SK-N-SH treated with all-trans-retinoic acid at 6 μM for 48 hours (cell line): ENCODE measurements around the gene TPRKB.

Experiments used
- ATAC-seq: fragments of 200-7000 bp; cut with Tn5 transposase; 3 replicates; pipeline ENCODE4 v1.9.1; 2020; ENCODE audit warnings: mild to moderate bottlenecking, moderate library complexity
- ARNTL ChIP-seq: fragments of 450-650 bp; formaldehyde crosslinking; IDR thresholded peaks from 2 replicates; pipeline ENCODE4 v1.5.0; 2020; ENCODE audit warnings: low read depth, mild to moderate bottlenecking, moderate library complexity, borderline replicate concordance
- BACH2 ChIP-seq: fragments of 250-450 bp; sonication (Bioruptor Pico); IDR thresholded peaks from 2 replicates; pipeline ENCODE4 v1.9.0; 2021; ENCODE audit warnings: mild to moderate bottlenecking, borderline replicate concordance
- CSDC2 ChIP-seq: fragments of 250-450 bp; sonication (Bioruptor Pico); IDR thresholded peaks from 2 replicates; pipeline ENCODE4 v1.5.0; 2020; ENCODE audit warnings: mild to moderate bottlenecking, moderate library complexity
- ESRRG ChIP-seq: fragments of 250-450 bp; sonication (Bioruptor Pico); IDR thresholded peaks from 2 replicates; pipeline ENCODE4 v1.6.1; 2021; ENCODE audit warnings: mild to moderate bottlenecking
- GLIS3 ChIP-seq: fragments of 250-450 bp; sonication (Bioruptor Pico); IDR thresholded peaks from 2 replicates; pipeline ENCODE4 v1.5.0; 2020; ENCODE audit warnings: mild to moderate bottlenecking, moderate library complexity
- ISL1 ChIP-seq: fragments of 250-450 bp; sonication (Bioruptor Pico); IDR thresholded peaks from 2 replicates; pipeline ENCODE4 v2.1.2; 2022; ENCODE audit warnings: mild to moderate bottlenecking, moderate library complexity
- OSR1 ChIP-seq: fragments of 250-450 bp; sonication (Bioruptor Pico); IDR thresholded peaks from 2 replicates; pipeline ENCODE4 v1.8.0; 2022; ENCODE audit warnings: moderate library complexity, mild to moderate bottlenecking, inconsistent platforms
- PPARA ChIP-seq: fragments of 250-450 bp; sonication (Bioruptor Pico); IDR thresholded peaks from 2 replicates; pipeline ENCODE4 v1.5.0; 2020; ENCODE audit warnings: mild to moderate bottlenecking, borderline replicate concordance
- RARB ChIP-seq: fragments of 250-450 bp; sonication (Bioruptor Pico); IDR thresholded peaks from 2 replicates; pipeline ENCODE4 v1.8.0; 2021; ENCODE audit warnings: mild to moderate bottlenecking, moderate library complexity
- TCF4 ChIP-seq: fragments of 250-450 bp; sonication (Bioruptor Pico); IDR thresholded peaks from 2 replicates; pipeline ENCODE4 v1.8.0; 2021; ENCODE audit warnings: mild to moderate bottlenecking, moderate library complexity, borderline replicate concordance
- TOX ChIP-seq: fragments of 250-450 bp; sonication (Bioruptor Pico); IDR thresholded peaks from 2 replicates; pipeline ENCODE4 v1.8.0; 2021; ENCODE audit warnings: mild to moderate bottlenecking, moderate library complexity, borderline replicate concordance
- ZC3H10 ChIP-seq: fragments of 250-450 bp; sonication (Bioruptor Pico); IDR thresholded peaks from 2 replicates; pipeline ENCODE4 v1.5.1; 2021; ENCODE audit warnings: mild to moderate bottlenecking, moderate library complexity
- ZFP30 ChIP-seq: fragments of 450-650 bp; formaldehyde crosslinking; IDR thresholded peaks from 2 replicates; pipeline ENCODE4 v1.5.0; 2022; ENCODE audit warnings: mild to moderate bottlenecking, moderate library complexity
- ZNF565 ChIP-seq: fragments of 450-650 bp; formaldehyde crosslinking; conservative IDR thresholded peaks from 2 replicates; pipeline ENCODE4 v1.5.0; 2020; ENCODE audit warnings: low read depth, mild to moderate bottlenecking, moderate library complexity
- ZNF70 ChIP-seq: fragments of 450-650 bp; formaldehyde crosslinking; IDR thresholded peaks from 2 replicates; pipeline ENCODE4 v1.5.0; 2020; ENCODE audit warnings: mild to moderate bottlenecking, moderate library complexity
- ZNF8 ChIP-seq: fragments of 450-650 bp; formaldehyde crosslinking; IDR thresholded peaks from 2 replicates; pipeline ENCODE4 v1.5.0; 2020; ENCODE audit warnings: mild to moderate bottlenecking, moderate library complexity
- TF ChIP-seq, protein P1 (sequence below): fragments of 250-450 bp; sonication (Bioruptor Pico); IDR thresholded peaks from 2 replicates; pipeline ENCODE4 v1.8.0; 2020; ENCODE audit warnings: mild to moderate bottlenecking, moderate library complexity, borderline replicate concordance
- TF ChIP-seq, protein P2 (sequence below): fragments of 250-450 bp; sonication (Bioruptor Pico); IDR thresholded peaks from 2 replicates; pipeline ENCODE4 v1.5.1; 2021; ENCODE audit warnings: mild to moderate bottlenecking, moderate library complexity
- TF ChIP-seq, protein P3 (sequence below): fragments of 250-450 bp; sonication (Bioruptor Pico); IDR thresholded peaks from 2 replicates; pipeline ENCODE4 v1.5.0; 2020; ENCODE audit warnings: mild to moderate bottlenecking, moderate library complexity
- TF ChIP-seq, protein P4 (sequence below): fragments of 250-450 bp; sonication (Bioruptor Pico); IDR thresholded peaks from 2 replicates; pipeline ENCODE4 v1.5.1; 2020; ENCODE audit warnings: low read depth, mild to moderate bottlenecking, moderate library complexity

The TPRKB gene

DNA sequence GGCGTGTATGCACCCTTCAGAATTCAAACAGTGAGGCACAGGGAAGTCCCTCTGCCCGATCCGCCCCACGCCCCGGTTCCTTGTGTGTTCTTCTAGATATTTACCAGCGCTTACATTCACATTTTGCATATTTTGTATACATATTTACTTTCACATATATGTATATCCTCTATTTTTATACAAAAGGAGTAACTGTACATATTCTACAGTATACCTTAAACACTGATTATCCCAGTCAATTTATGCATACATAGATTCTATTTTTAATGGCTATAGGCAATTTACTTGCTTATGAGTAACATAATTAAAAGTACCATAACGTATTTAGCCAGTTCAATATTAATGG lies 43.1 kb upstream of the TPRKB start (continued):
- TF ChIP-seq, protein P1, sequence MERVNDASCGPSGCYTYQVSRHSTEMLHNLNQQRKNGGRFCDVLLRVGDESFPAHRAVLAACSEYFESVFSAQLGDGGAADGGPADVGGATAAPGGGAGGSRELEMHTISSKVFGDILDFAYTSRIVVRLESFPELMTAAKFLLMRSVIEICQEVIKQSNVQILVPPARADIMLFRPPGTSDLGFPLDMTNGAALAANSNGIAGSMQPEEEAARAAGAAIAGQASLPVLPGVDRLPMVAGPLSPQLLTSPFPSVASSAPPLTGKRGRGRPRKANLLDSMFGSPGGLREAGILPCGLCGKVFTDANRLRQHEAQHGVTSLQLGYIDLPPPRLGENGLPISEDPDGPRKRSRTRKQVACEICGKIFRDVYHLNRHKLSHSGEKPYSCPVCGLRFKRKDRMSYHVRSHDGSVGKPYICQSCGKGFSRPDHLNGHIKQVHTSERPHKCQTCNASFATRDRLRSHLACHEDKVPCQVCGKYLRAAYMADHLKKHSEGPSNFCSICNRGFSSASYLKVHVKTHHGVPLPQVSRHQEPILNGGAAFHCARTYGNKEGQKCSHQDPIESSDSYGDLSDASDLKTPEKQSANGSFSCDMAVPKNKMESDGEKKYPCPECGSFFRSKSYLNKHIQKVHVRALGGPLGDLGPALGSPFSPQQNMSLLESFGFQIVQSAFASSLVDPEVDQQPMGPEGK: no peak
- TF ChIP-seq ESRRG (CRISPR knock-in tag) (no peak), RARB (CRISPR knock-in tag) (no peak), GLIS3 (CRISPR knock-in tag) (no peak), OSR1 (CRISPR knock-in tag) (no peak), ZNF70 (CRISPR knock-in tag) (no peak)
- TF ChIP-seq, protein P2, sequence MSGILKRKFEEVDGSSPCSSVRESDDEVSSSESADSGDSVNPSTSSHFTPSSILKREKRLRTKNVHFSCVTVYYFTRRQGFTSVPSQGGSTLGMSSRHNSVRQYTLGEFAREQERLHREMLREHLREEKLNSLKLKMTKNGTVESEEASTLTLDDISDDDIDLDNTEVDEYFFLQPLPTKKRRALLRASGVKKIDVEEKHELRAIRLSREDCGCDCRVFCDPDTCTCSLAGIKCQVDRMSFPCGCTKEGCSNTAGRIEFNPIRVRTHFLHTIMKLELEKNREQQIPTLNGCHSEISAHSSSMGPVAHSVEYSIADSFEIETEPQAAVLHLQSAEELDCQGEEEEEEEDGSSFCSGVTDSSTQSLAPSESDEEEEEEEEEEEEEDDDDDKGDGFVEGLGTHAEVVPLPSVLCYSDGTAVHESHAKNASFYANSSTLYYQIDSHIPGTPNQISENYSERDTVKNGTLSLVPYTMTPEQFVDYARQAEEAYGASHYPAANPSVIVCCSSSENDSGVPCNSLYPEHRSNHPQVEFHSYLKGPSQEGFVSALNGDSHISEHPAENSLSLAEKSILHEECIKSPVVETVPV (CRISPR knock-in tag): no peak

DNA sequence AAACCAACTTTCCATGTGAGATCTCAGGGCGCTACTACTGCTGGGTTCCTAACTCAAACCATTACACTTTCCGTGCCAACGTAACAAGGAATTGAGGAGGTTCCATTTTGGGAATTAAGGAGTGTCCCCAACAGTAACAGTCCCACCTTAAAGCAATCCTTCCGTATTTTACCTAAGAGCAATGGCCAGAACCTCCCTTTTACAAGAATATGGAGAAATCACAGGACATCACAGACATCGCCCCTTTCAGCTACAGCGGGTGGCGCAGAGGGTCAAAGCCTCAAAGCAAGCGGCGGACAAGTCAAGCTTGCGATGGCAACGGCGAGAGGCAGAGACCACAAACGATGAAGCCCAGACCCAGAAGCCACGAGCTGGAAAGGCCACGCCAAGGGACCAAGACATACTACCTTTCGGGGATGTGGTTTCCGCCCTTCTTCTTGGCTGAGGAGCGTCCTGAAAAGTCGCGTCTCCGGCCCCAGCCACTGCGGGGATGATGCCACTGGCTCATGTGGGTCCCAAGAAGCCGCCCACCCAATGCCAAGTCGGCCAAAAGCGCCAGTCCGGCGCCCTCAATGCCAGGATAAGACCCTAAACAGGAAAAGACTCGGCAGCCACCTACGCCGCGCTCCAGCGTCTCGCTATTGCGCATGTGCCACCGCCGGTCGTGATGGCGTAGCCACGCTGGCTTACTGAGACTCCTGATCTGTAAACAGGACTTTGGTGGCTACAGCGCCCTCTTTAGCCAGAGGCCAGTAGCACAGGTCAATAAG lies 42.5 kb upstream of the TPRKB start, which contains the start of gene DUSP11:
Gene DUSP11, minus strand, starts transcription at position 637 of the 770 bp plus-strand sequence. Its CDS starts 129 bp downstream, at position 508.
- peak; percentile 98 for ATAC-seq

DNA sequence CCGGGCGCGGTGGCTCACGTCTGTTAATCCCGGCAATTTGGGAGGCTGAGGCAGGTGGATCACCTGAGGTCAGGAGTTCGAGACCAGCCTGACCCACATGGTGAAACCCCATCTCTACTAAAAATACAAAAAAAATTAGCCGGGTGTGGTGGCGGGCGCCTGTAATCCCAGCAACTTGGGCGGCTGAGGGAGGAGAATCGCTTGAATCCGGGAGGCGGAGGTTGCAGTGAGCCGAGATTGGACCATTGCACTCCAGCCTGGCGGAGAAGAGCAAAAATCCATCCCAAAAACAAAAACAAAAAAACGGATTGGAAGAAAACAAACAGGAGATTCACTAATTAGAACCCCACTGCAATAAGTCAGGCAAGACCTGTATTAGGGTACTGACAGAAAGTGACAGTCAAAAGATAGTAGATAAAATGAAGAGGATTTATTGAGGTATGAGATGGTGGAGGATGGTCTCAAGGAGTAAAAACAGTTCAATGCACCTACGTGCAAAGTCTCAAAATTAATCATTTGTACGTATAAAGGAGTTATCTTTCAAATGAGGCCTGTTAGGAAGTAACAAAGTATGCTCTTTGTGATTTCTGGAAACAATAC lies 41.8 kb upstream of the TPRKB start:
- peak; percentile 7; the same call in 2 of the 3 replicates for ATAC-seq

More for the DNA sequence above, 42.5 kb upstream of the TPRKB start, which contains the start of gene DUSP11:
- TF ChIP-seq BACH2 (no peak), ESRRG (CRISPR knock-in tag) (no peak), ISL1 (no peak), TCF4 (no peak), ARNTL (CRISPR knock-in tag) (no peak), ZFP30 (CRISPR knock-in tag) (no peak), ZNF8 (no peak), OSR1 (CRISPR knock-in tag) (no peak)
- TF ChIP-seq, protein P3, sequence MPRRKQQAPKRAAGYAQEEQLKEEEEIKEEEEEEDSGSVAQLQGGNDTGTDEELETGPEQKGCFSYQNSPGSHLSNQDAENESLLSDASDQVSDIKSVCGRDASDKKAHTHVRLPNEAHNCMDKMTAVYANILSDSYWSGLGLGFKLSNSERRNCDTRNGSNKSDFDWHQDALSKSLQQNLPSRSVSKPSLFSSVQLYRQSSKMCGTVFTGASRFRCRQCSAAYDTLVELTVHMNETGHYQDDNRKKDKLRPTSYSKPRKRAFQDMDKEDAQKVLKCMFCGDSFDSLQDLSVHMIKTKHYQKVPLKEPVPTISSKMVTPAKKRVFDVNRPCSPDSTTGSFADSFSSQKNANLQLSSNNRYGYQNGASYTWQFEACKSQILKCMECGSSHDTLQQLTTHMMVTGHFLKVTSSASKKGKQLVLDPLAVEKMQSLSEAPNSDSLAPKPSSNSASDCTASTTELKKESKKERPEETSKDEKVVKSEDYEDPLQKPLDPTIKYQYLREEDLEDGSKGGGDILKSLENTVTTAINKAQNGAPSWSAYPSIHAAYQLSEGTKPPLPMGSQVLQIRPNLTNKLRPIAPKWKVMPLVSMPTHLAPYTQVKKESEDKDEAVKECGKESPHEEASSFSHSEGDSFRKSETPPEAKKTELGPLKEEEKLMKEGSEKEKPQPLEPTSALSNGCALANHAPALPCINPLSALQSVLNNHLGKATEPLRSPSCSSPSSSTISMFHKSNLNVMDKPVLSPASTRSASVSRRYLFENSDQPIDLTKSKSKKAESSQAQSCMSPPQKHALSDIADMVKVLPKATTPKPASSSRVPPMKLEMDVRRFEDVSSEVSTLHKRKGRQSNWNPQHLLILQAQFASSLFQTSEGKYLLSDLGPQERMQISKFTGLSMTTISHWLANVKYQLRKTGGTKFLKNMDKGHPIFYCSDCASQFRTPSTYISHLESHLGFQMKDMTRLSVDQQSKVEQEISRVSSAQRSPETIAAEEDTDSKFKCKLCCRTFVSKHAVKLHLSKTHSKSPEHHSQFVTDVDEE (CRISPR knock-in tag): no peak
- TF ChIP-seq, protein P2 (CRISPR knock-in tag): no peak
- TF ChIP-seq, all 23 proteins: peak for 0

DNA sequence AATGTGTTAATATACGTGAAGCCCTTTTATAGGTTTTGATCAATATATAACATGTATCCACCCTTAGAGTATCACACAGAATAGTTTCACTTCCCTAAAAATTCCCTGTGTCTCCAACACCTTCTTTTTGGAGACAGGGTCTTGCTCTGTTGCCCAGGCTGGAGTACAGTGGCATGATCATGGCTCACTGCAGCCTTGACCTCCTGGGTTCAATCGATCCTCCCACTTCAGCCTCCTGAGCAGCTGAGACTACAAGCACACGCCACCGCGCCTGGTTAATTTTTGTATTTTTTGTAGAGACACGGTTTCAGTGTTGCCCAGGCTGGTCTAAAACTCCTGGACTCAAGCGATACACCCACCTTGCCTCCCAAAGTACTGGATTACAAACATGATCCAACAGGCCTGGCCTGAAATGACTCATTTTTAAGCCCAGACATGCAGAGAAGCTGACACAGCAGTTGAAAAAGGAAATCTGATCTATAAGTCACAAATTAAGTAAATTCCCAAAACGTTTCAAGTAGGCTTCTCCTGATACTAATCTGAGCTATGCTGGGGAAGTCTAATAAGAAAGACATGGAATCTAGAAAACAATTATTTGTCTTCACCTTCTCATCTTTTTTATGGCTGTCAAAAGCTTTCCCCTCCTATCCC lies 39.8 kb upstream of the TPRKB start:
- ATAC-seq: no peak
- TF ChIP-seq ARNTL (CRISPR knock-in tag): no peak
- TF ChIP-seq BACH2: no peak
- no peak for TF ChIP-seq ZNF8
- TF ChIP-seq ESRRG (CRISPR knock-in tag): no peak
- TF ChIP-seq TOX: no peak
- no peak for TF ChIP-seq ZC3H10
- TF ChIP-seq ISL1: no peak
- TF ChIP-seq TCF4: no peak
- TF ChIP-seq, protein P2 (CRISPR knock-in tag): no peak
- no peak for TF ChIP-seq PPARA (CRISPR knock-in tag)
- TF ChIP-seq, protein P4, sequence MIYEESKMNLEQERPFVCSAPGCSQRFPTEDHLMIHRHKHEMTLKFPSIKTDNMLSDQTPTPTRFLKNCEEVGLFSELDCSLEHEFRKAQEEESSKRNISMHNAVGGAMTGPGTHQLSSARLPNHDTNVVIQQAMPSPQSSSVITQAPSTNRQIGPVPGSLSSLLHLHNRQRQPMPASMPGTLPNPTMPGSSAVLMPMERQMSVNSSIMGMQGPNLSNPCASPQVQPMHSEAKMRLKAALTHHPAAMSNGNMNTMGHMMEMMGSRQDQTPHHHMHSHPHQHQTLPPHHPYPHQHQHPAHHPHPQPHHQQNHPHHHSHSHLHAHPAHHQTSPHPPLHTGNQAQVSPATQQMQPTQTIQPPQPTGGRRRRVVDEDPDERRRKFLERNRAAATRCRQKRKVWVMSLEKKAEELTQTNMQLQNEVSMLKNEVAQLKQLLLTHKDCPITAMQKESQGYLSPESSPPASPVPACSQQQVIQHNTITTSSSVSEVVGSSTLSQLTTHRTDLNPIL (CRISPR knock-in tag): no peak
- no peak for TF ChIP-seq ZNF565 (CRISPR knock-in tag)
- no peak for TF ChIP-seq RARB (CRISPR knock-in tag)
- TF ChIP-seq ZFP30 (CRISPR knock-in tag): no peak
- TF ChIP-seq, protein P1: no peak
- TF ChIP-seq CSDC2: no peak
